ENCODE results near the gene INPP5K.
A peak's percentile ranks its signal among the peaks of the same experiment; 100 is the strongest.

Gene INPP5K

DNA sequence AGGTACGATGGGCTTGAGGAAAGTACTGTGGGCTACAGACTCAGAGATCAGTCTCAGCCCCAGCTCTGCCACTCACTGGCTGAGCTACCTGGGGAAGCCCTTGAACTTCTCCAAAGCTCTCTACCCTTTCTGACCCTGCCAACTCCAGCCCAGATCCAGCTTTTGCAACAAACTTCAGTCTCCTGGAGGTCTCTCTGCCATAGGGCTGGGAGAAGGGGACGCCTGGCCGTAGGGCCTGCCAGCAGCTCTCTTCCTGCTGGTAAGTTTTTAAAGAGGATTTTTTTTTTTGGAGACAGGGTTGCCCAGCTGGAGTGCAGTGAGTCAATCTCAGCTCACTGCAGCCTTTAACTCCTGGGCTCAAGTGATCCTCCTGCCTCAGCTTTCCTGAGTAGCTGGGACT is 11.5 kb downstream of the INPP5K start:
- no peak for DNase-seq

DNA sequence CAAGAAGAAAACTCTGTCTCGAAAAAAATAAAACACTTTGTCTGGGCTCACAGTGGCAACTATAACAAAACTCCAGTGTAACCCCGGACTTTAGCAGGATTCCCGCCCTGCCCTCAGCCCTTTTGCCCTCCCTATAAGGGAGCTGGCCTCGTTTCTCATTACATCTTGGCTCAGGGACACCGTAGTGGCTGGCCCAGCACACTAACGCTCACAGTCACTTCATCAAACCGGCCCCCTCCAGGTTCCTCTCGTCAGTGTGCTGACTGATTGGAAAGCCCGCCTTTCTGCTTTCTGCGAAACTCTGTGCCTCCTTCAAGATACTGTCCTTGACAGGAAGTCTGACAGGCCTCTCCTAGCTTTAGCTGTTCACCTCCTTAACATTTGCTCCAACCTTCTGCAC is 12.7 kb downstream of the INPP5K start:
- DNase-seq = no peak

- no peak for DNase-seq
Measured at GRCh38 chr17:1498869-1499268, 17.5 kb downstream of the INPP5K start.

DNA sequence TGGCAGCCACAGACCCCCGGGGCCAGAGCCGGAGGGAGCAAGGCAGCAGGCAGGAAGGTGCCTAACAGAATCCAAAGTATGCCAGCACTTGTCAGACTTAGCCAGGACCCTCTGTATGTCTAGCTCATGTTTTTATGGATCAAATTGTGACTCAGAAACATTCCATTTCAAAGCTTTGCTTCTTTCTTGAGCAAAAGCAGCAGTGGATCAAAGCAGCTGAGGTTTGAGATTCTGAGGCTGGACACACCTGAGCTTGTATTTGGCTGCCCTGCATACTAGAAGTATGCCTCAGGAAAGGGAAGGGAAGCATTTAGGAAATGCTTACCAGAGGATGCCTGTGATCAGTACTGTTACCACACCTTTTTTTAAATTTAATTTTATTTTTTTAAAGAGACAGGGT is 18.2 kb downstream of the INPP5K start:
- no peak for DNase-seq

GRCh38 chr17:1497831-1498230 is 18.6 kb downstream of the INPP5K start:
- no peak for DNase-seq

DNA sequence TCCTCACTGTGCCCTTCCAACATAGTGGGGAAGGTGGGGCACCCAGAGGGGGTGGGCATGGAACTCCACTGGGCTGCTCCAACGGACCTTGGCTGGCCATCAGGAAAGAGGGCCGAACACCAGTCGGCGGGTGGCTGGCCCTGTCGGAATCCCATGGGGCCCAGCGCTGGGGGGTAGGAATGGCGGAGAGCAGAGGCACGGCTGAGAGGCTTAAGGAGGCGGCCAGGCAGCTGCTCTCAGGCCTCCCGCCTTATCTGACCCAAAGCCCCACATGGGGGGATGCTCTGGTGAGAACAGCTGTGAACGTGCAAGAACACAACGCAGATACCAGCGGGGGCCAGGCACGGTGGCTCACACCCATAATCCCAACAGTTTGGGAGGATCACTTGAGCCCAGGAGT is 19.5 kb downstream of the INPP5K start:
- DNase-seq = no peak

- no peak for DNase-seq
Measured at GRCh38 chr17:1495265-1495989, 21.0 kb downstream of the INPP5K start.

DNA sequence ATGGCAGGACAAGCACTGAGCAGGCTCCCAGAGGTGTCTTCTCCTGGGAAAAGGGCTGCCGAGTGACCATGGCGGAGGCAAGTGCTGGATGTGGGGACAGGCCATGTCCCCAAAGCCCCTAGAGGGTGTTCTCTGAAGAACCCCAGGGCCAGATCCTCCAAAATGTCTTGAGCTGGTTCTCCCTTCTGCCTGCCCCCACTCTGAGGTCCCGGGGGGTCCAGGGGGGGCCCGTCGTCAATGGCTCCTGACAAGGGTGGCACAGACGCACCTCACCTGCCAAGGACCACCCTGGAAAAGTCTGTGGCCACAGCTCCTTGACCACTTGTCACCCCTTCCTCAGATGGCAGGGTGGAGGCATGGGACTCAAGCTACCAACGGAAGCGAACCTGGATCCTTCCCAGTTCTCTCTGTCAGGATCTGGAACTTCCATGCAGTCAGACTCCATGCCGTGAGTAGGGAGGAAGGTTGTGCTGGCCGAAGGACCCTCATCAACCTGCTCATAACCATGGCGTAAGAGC is 21.6 kb downstream of the INPP5K start:
- DNase-seq = no peak

- no peak for DNase-seq
Measured at GRCh38 chr17:1494203-1494602, 22.2 kb downstream of the INPP5K start.

GRCh38 chr17:1493291-1493980 is 23.0 kb downstream of the INPP5K start:
- no peak for DNase-seq

GRCh38 chr17:1492249-1493206 is 23.9 kb downstream of the INPP5K start, which contains the start of gene MYO1C:
MYO1C (minus strand) TSS chr17:1492686; CDS start chr17:1492487, 199 bp downstream.
- no peak for DNase-seq

GRCh38 chr17:1491443-1492248 is 24.8 kb downstream of the INPP5K start:
- no peak for DNase-seq

GRCh38 chr17:1490643-1491442 is 25.6 kb downstream of the INPP5K start:
- peak; percentile 8 for DNase-seq

DNA sequence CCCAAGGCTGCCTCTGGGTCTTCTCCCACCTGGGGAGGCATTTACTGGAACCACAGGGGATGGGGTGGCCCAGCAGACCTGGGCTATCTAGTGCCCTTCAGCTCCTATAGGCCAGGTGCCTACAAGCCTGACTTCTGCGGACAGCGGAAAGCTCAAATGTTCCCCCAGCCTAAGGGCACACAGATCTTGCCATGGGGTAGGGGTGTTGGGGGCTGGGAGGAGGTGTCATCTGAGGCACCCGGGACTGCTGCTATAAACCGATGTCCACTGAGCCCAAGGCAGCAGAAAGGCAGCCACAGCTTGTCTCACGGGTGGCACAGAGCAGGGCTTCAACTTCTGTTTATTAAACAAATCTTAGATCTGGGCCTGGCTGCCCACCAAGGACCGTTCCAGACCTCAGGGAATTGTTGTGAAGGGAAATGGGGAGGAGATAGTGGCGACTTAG is 27.6 kb downstream of the INPP5K start:
- DNase-seq = no peak

GRCh38 chr17:1487939-1488825 is 28.2 kb downstream of the INPP5K start:
- no peak for DNase-seq

GRCh38 chr17:1486802-1487695 is 29.4 kb downstream of the INPP5K start:
- DNase-seq = peak; percentile 67

DNA sequence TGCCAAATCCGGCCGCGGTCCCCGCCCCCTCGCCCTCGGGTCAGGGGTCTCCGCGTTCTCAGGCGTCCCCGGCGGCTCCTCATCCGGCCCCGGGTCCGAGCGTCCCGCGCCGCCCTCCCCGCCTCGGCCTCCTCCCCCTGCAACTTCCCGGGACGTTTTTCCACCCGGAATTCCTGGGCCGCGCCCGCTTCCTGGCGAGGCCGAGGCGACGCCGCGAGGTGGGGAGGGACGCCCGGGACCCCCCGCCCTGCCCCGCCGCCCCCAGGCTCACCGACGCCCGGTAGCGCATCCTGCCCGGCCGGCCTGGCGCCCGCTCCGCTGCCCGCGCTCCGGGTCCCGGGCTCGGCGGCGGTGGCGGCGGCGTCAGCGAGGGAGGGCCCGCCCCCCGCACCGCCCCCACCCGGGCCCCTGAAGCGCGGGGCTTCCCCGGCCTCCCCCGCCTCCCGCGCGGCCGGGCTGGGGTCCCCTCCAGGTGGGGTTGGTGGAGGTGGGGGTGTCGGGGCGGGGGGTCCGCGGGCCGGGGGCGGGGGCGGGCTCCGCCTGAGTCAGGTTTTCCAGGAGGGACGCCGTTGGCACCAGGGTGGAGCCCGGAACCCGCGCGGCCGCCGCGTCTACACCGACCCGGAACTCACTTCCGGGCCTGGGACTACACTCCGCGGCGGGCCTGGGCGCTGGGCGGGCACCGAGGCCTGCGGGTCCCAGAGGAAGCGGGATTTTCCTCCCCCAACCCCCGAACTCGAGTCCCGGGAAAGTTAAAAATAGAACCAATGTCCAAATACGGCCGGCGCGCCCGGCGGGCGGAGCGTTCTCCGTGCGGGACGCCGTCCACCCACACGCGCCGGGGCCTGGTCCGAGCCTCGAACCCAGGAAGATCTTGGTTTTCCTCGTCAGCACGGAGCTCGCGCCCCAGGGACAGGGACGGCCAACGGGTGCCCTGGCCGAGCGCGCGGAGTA is 30.7 kb downstream of the INPP5K start:
- no peak for DNase-seq

Data from NCI-H1436 treated with DMSO at 0.1 percent for 48 hours (cell line).